ENCODE results near the gene WDFY3. TPM values are rescaled to one million over a fixed set of nuclear protein-coding genes. Genes with fewer than 3 reads are reported as not detected.

WDFY3 gene
- total and polyA plus RNA-seq, 8 donors = 5.3 to 53.0 (median 29.6) TPM

- H3K4me3 ChIP-seq = no peak overlapping the region
- no peaks in the 10 kb centered on the region for H3K9me3 ChIP-seq
- ATAC-seq = no peak
- no peak for TF ChIP-seq CTCF (IDR thresholded peaks at IDR 0.05)
- FAIRE-seq = no peak
- peaks cover 0 to 10% (median 8%) of the 10 kb centered on the region in 3 donors for H3K4me1 ChIP-seq
- intact Hi-C loops (cut with DNase I) = no loop called here
- H3K27me3 ChIP-seq = no peaks in the 10 kb centered on the region
- H3K27ac ChIP-seq = no peak overlapping the region
- H3K36me3 ChIP-seq = no peaks in the 10 kb centered on the region
- DNase-seq = no peak
Measured at GRCh38 chr4:84940960-84941359, 25.5 kb downstream of the WDFY3 start.

- no peak for DNase-seq
- Histone ChIP-seq H3K9me3 (no peaks in the 10 kb centered on the region), H3K36me3 (no peaks in the 10 kb centered on the region), H3K4me3 (no peak overlapping the region), H3K4me1 (peaks cover 0 to 10% (median 8%) of the 10 kb centered on the region in 3 donors), H3K27ac (no peak overlapping the region), H3K27me3 (no peaks in the 10 kb centered on the region)
- ATAC-seq = no peak
- intact Hi-C loops (cut with DNase I) = no loop called here
- 90 to 94% methylated on average over 6 of the region's 6 CpGs for WGBS, 2 donors
- no peak for TF ChIP-seq CTCF (IDR thresholded peaks at IDR 0.05)
- no peak for FAIRE-seq
Measured at GRCh38 chr4:84939113-84939512, 27.4 kb downstream of the WDFY3 start.

- Histone ChIP-seq H3K27ac (peak overlapping the region in 1 of 4 donors; percentile 2), H3K4me1 (peaks cover 0 to 10% (median 8%) of the 10 kb centered on the region in 3 donors), H3K9me3 (no peaks in the 10 kb centered on the region), H3K27me3 (no peaks in the 10 kb centered on the region), H3K36me3 (no peaks in the 10 kb centered on the region), H3K4me3 (no peak overlapping the region)
- peak; percentile 20 for FAIRE-seq
- ATAC-seq = peak; percentile 50 to 69 (median 62)
- intact Hi-C loops (cut with DNase I) = no loop called here
- WGBS, 2 donors = 57% methylated on average over 2 of the region's 2 CpGs
- TF ChIP-seq CTCF (IDR thresholded peaks at IDR 0.05) = no peak
- no peak for DNase-seq
Measured at GRCh38 chr4:84938316-84938715, 28.2 kb downstream of the WDFY3 start.

- TF ChIP-seq CTCF (IDR thresholded peaks at IDR 0.05) = no peak
- FAIRE-seq = no peak
- no peaks in the 10 kb centered on the region for H3K27me3 ChIP-seq
- ATAC-seq = no peak
- no peak overlapping the region for H3K4me3 ChIP-seq
- 68 to 75% methylated on average over 3 of the region's 3 CpGs for WGBS, 2 donors
- H3K4me1 ChIP-seq = peaks cover 0 to 13% (median 10%) of the 10 kb centered on the region in 3 donors
- H3K36me3 ChIP-seq = no peaks in the 10 kb centered on the region
- H3K27ac ChIP-seq = peak overlapping the region in 1 of 4 donors; percentile 2
- no peak for DNase-seq
- intact Hi-C loops (cut with DNase I) = no loop called here
- no peaks in the 10 kb centered on the region for H3K9me3 ChIP-seq
Measured at GRCh38 chr4:84937381-84937977, 29.0 kb downstream of the WDFY3 start.

- intact Hi-C loops (cut with DNase I) = no loop called here
- no peak for TF ChIP-seq CTCF (IDR thresholded peaks at IDR 0.05)
- Histone ChIP-seq H3K36me3 (no peaks in the 10 kb centered on the region), H3K4me1 (peaks cover 0 to 18% (median 10%) of the 10 kb centered on the region in 3 donors), H3K4me3 (no peak overlapping the region), H3K27me3 (no peaks in the 10 kb centered on the region), H3K9me3 (no peaks in the 10 kb centered on the region), H3K27ac (no peak overlapping the region)
- DNase-seq (no peak), FAIRE-seq (no peak), ATAC-seq (no peak)
- WGBS, 2 donors = 91 to 95% methylated on average over 2 of the region's 2 CpGs
Measured at GRCh38 chr4:84936123-84936522, 30.4 kb downstream of the WDFY3 start.
